HEK293 (cell line): Measurements from ENCODE around the gene TMEM184A.

ENCODE experiments used
- CTCF ChIA-PET: fragments of 350-600 bp; formaldehyde crosslinking; extraction: SDS; loops from one replicate; lab custom pipeline; 2021; ENCODE audit warnings: antibody characterized with exemption; lab: Yijun Ruan, JAX
- POLR2A ChIA-PET: fragments of 300-600 bp; formaldehyde crosslinking; extraction: SDS; loops from one replicate; lab custom pipeline; 2020; ENCODE audit warnings: antibody characterized with exemption, inconsistent platforms; lab: Yijun Ruan, JAX
- H3K27ac ChIP-seq: fragments of 200-500 bp; sonication (Bioruptor generic); 2 replicates; pipeline ENCODE4 v1.5.1; 2014; ENCODE audit warnings: low read depth, low read length, control low read depth, inconsistent platforms; ENCODE audit errors: extremely low read depth
- H3K36me3 ChIP-seq, 2 experiments: fragments of 200-500 bp in 1 of 2; sonication (Bioruptor generic) in 1 of 2; 1 replicate in 1 of 2; 2 replicates in 1 of 2; pipeline ENCODE4 v1.5.1; 2014 to 2017; ENCODE audit warnings: inconsistent platforms in 2 of 2, low read length in 2 of 2; ENCODE audit not compliant: control insufficient read depth in 2 of 2, insufficient read depth in 1 of 2
- H3K4me1 ChIP-seq: fragments of 200-500 bp; sonication (Bioruptor generic); 2 replicates; pipeline ENCODE4 v1.5.1; 2014; ENCODE audit warnings: mild to moderate bottlenecking, low read length, inconsistent platforms; ENCODE audit not compliant: control insufficient read depth, insufficient read depth
- H3K4me3 ChIP-seq: 2 replicates; pipeline ENCODE4 v1.5.1; 2011; ENCODE audit warnings: low read depth, mild to moderate bottlenecking, control low read depth, low read length, moderate library complexity
- H3K9me3 ChIP-seq: fragments of 200-500 bp; sonication (Bioruptor generic); 2 replicates; pipeline ENCODE4 v1.5.1; 2014; ENCODE audit warnings: low read depth, low read length, inconsistent platforms; ENCODE audit not compliant: control insufficient read depth, insufficient read depth
- GLIS1 ChIP-seq: fragments of 450-650 bp; formaldehyde crosslinking; IDR thresholded peaks from 2 replicates; pipeline ENCODE4 v1.5.1; 2016; ENCODE audit warnings: missing biosample characterization, missing genetic modification characterization
- GLIS2 ChIP-seq: fragments of 450-650 bp; formaldehyde crosslinking; IDR thresholded peaks from 2 replicates; pipeline ENCODE4 v1.5.1; 2016; ENCODE audit warnings: missing biosample characterization, missing genetic modification characterization
- MZF1 ChIP-seq: fragments of 450-650 bp; formaldehyde crosslinking; IDR thresholded peaks from 2 replicates; pipeline ENCODE4 v1.5.1; 2017; ENCODE audit warnings: missing biosample characterization, missing genetic modification characterization, borderline replicate concordance
- ZBTB10 ChIP-seq: fragments of 450-650 bp; formaldehyde crosslinking; IDR thresholded peaks from 2 replicates; pipeline ENCODE4 v1.5.1; 2016; ENCODE audit warnings: missing biosample characterization, missing genetic modification characterization
- ZIC2 ChIP-seq: fragments of 450-650 bp; formaldehyde crosslinking; IDR thresholded peaks from 2 replicates; pipeline ENCODE4 v1.5.1; 2016; ENCODE audit warnings: missing biosample characterization, missing genetic modification characterization
- ZNF146 ChIP-seq: fragments of 450-650 bp; formaldehyde crosslinking; IDR thresholded peaks from 2 replicates; pipeline ENCODE4 v1.5.1; 2016; ENCODE audit warnings: missing biosample characterization, missing genetic modification characterization
- ZNF223 ChIP-seq: fragments of 450-650 bp; formaldehyde crosslinking; IDR thresholded peaks from 2 replicates; pipeline ENCODE4 v1.5.1; 2016; ENCODE audit warnings: missing biosample characterization, missing genetic modification characterization
- ZNF239 ChIP-seq: fragments of 450-650 bp; formaldehyde crosslinking; IDR thresholded peaks from 2 replicates; pipeline ENCODE4 v1.5.1; 2016; ENCODE audit warnings: missing biosample characterization, missing genetic modification characterization
- ZNF26 ChIP-seq: fragments of 450-650 bp; formaldehyde crosslinking; IDR thresholded peaks from 2 replicates; pipeline ENCODE4 v1.5.1; 2016; ENCODE audit warnings: missing biosample characterization, missing genetic modification characterization
- ZNF530 ChIP-seq: fragments of 450-650 bp; formaldehyde crosslinking; IDR thresholded peaks from 2 replicates; pipeline ENCODE4 v1.5.1; 2016; ENCODE audit warnings: low read depth, missing biosample characterization, missing genetic modification characterization
- ZNF600 ChIP-seq: fragments of 450-650 bp; formaldehyde crosslinking; IDR thresholded peaks from 2 replicates; pipeline ENCODE4 v1.5.1; 2016; ENCODE audit warnings: missing biosample characterization, missing genetic modification characterization
- ZNF664 ChIP-seq: fragments of 450-650 bp; formaldehyde crosslinking; IDR thresholded peaks from 2 replicates; pipeline ENCODE4 v1.5.1; 2016; ENCODE audit warnings: missing biosample characterization, missing genetic modification characterization
- ZNF692 ChIP-seq: fragments of 450-650 bp; formaldehyde crosslinking; IDR thresholded peaks from 2 replicates; pipeline ENCODE4 v1.5.1; 2016; ENCODE audit warnings: missing biosample characterization, missing genetic modification characterization

Gene TMEM184A

GRCh38 chr7:1546909-1547776 lies 8.9 kb downstream of the TMEM184A start:
- no peak overlapping the region for H3K27ac ChIP-seq
- H3K36me3 ChIP-seq: no peaks in the 10 kb centered on the region
- H3K9me3 ChIP-seq: no peaks in the 10 kb centered on the region
- no peaks in the 10 kb centered on the region for H3K4me1 ChIP-seq
- TF ChIP-seq ZNF530 (tag by site-specific recombination) (no peak), ZNF664 (no peak), ZNF600 (tag by site-specific recombination) (no peak), MZF1 (tag by site-specific recombination) (no peak), ZNF26 (tag by site-specific recombination) (no peak)
- no peak overlapping the region for H3K4me3 ChIP-seq
- CTCF ChIA-PET: interaction anchor here (0.6 to 2.2 kb wide), 2 partner anchors 11 to 42 kb away, joined by 3 to 6 read pairs; no protein-coding TSS in a partner anchor
- POLR2A ChIA-PET: interaction anchor here (0.9 kb wide), 1 partner anchor 15 kb away, joined by 3 read pairs; no protein-coding TSS in a partner anchor

- TF ChIP-seq GLIS2 (peak; percentile 29), ZNF239 (tag by site-specific recombination) (no peak), ZIC2 (tag by site-specific recombination) (peak; percentile 57; the same call in 1 of the 2 replicates), ZBTB10 (no peak), ZNF146 (tag by site-specific recombination) (no peak), GLIS1 (tag by site-specific recombination) (peak; percentile 68)
- ChIA-PET CTCF (interaction anchor here (0.6 to 2.2 kb wide), 2 partner anchors 11 to 42 kb away, joined by 3 to 6 read pairs; no protein-coding TSS in a partner anchor), POLR2A (no interaction called here)
- Histone ChIP-seq H3K4me3 (no peak overlapping the region), H3K4me1 (no peaks in the 10 kb centered on the region), H3K27ac (no peak overlapping the region), H3K36me3 (no peaks in the 10 kb centered on the region), H3K9me3 (no peaks in the 10 kb centered on the region)
These were observed 9.6 kb downstream of the TMEM184A start for GRCh38 chr7:1546274-1546908.

GRCh38 chr7:1545417-1546246 lies 10.4 kb downstream of the TMEM184A start:
- 0 out of 2 replicates have a peak, but pooled peaks have one; percentile 42 for TF ChIP-seq ZNF692 (tag by site-specific recombination)
- no peak for TF ChIP-seq ZNF223 (tag by site-specific recombination)
- TF ChIP-seq, all 188 proteins: peak for 1
- H3K27ac ChIP-seq: no peak overlapping the region
- H3K36me3 ChIP-seq: peaks cover 0 to 7% of the 10 kb centered on the region in 2 experiments; a peak in 1 of 3 replicates
- POLR2A ChIA-PET: interaction anchor here (1.1 kb wide), 1 partner anchor 10 kb away, joined by 4 read pairs; the partner anchor contains the start of gene TMEM184A
- no peaks in the 10 kb centered on the region for H3K9me3 ChIP-seq
- no peak overlapping the region for H3K4me3 ChIP-seq
- H3K4me1 ChIP-seq: no peaks in the 10 kb centered on the region
- CTCF ChIA-PET: interaction anchor here (1.0 kb wide), 2 partner anchors 10 to 11 kb away, joined by 3 to 6 read pairs; no protein-coding TSS in a partner anchor
